ENCODE results near the gene PPP6R1.

DNA sequence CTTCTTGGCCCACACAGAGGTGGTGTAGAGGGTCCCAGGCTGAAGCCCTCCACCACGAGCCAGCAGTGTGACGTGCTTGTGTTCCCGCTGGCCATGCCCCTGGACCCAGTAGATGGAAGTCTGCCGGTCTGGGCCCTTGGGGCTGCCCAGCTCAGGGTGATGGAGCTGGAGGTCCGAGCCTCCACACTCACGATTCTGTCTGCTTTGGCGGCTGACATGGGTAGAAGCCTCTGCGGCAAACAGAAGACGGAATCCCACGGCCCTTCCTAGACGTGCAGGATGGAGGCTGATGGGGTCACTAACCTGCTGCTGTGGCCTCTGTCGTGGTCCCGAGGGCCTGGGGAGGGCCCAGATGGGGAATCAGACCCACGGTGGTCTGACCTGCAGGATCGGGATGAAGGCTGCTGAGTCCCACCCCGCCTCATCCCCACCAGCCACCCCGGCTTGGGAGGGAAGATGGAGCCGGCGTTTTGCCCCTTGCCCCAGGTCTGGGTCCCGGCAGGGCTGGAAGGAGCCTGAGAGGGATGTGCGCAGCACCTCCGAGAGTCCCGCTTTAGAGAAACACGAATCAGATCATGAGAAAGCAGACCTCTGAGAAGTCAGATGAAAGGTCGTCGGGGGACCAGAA, 34.7 kb downstream of the PPP6R1 start:
- TF ChIP-seq JUND (CRISPR knock-in tag; IDR thresholded peaks at IDR 0.05) (no peak), GABPA (IDR thresholded peaks at IDR 0.05; ENCODE audit: low read depth, low read length) (no peak), GABPA (CRISPR knock-in tag; IDR thresholded peaks at IDR 0.05; ENCODE audit: low read depth) (no peak), BRD4 (CRISPR knock-in tag; IDR thresholded peaks at IDR 0.05) (no peak)
